ENCODE measurements around the gene ACOXL.
A peak's percentile ranks its signal among the peaks of the same experiment; 100 is the strongest.

Gene ACOXL

DNA sequence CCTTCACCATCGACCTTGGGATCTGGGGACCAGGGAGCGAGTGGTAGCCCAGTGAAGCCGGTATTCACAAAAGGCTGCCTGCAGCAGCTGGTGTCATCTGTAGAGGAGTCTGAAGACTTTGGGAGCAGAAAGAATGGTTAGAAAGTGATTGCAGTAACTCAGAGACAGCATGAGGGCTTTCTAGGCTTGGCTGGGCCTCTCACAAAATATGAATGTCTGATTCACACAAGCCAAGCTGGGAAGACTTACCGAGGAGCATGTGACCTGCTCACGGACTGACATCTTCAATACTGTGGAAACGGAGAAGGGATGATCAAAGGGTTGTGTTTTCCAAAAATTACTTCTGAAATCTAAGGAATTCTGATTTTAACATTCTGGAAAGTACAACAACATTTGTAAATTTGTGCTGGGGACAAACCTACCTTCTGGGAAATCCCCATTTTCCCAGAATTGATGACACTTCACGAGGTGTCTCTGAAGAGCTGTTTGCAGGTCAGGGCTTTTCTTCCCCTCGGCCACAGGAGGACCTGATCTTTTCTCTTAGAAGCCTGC lies 111.7 kb downstream of the ACOXL start:
- TF ChIP-seq Cebpa-rat (IDR thresholded peaks at IDR 0.05) = no peak
- H3K4me3 ChIP-seq = no peak overlapping the region
- no peaks in the 10 kb centered on the region for H3K9me3 ChIP-seq (replicated peaks in 1 of 11)
- H3K36me3 ChIP-seq = no peaks in the 10 kb centered on the region
- peak overlapping the region in 10 of 11 experiments; percentile 5 to 47 (median 32); a peak in 10 of 22 replicates for H3K4me2 ChIP-seq
- no peaks in the 10 kb centered on the region for H4K20me1 ChIP-seq
- peaks cover 10 to 16% (median 14%) of the 10 kb centered on the region in 10 experiments; a peak in 16 of 20 replicates for H3K4me1 ChIP-seq
- no peaks in the 10 kb centered on the region for H3K27me3 ChIP-seq
- H3K27ac ChIP-seq = no peak overlapping the region
- no peak overlapping the region for H3K9ac ChIP-seq

DNA sequence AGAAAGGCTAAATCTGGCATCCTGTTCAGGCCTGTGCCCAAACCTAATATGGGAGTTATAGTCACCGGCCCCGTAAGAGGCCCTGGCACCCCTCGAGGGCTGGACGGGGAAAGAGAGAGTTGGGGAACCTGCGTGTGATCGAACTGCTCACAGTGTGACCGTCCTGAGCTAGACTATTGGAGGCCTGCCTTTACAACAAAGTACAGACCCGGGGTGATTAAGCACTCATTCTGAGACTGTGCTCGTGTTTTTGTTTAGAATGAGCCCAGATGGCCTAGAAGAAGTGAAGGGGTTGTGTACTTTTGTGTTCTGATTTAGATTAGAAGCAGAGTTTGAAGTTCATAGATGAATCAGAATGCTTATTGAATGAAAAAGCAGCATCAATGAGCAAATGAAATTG lies 115.3 kb downstream of the ACOXL start:
- Histone ChIP-seq H3K9me3 (replicated peaks in 1 of 11) (no peaks in the 10 kb centered on the region), H4K20me1 (no peaks in the 10 kb centered on the region), H3K36me3 (no peaks in the 10 kb centered on the region), H3K9ac (no peak overlapping the region), H3K27me3 (no peaks in the 10 kb centered on the region), H3K4me2 (no peak overlapping the region), H3K4me3 (no peak overlapping the region), H3K27ac (no peak overlapping the region), H3K4me1 (peaks cover 21 to 26% (median 24%) of the 10 kb centered on the region in 10 experiments)
- TF ChIP-seq Cebpa-rat (IDR thresholded peaks at IDR 0.05) = no peak

DNA sequence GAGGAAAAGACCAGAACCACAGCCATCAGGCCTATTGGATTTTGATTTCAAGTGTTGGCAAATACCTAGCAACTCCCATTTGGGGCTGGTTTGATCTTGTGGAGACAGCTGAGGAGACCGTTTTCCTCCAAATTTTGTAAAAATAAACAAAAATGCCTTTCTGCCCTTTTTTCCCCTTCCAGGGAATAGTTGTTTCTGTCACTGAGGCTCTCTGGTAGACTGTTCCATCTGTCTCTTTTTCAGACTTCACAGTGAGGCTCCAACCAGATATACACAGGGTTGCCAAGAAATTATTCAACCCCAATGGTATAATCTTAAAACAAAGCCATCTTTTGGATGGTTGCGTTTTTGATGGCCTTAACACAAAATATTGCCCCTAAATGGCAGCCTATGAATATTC lies 115.7 kb downstream of the ACOXL start:
- H3K4me1 ChIP-seq = peaks cover 23 to 29% (median 24%) of the 10 kb centered on the region in 10 experiments
- H3K4me2 ChIP-seq = no peak overlapping the region
- H3K27me3 ChIP-seq = no peaks in the 10 kb centered on the region
- H4K20me1 ChIP-seq = no peaks in the 10 kb centered on the region
- H3K9ac ChIP-seq = no peak overlapping the region
- no peak overlapping the region for H3K4me3 ChIP-seq
- no peak for TF ChIP-seq Cebpa-rat (IDR thresholded peaks at IDR 0.05)
- H3K27ac ChIP-seq = no peak overlapping the region
- no peaks in the 10 kb centered on the region for H3K9me3 ChIP-seq (replicated peaks in 1 of 11)
- no peaks in the 10 kb centered on the region for H3K36me3 ChIP-seq

DNA sequence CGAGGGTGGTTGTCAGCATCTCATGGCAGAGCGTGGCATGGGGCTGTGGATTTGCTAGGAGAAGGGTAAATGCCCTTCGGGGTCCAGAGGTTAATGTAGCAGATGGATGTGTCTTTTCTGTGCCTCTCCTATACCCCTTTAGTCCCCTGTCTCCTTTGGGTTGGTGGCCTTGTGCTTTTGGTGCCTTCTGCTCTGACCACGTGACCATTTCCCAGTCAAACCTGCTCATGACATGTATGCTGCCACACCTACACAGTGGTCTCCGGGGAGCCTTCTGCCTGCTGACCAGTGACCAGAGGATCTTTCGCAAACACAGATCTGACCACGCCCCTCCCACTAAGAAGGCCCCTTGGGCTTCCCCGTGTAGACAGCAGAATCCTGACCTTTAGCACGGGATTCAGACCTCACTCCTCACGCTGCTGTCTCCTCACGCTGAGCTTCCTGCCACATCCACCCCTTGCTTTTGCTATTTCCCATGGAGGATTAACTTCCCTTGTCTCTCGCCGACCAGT lies 116.2 kb downstream of the ACOXL start:
- no peak overlapping the region for H3K27ac ChIP-seq
- no peak overlapping the region for H3K4me3 ChIP-seq
- TF ChIP-seq Cebpa-rat (IDR thresholded peaks at IDR 0.05) = no peak
- no peak overlapping the region for H3K4me2 ChIP-seq
- H3K9ac ChIP-seq = no peak overlapping the region
- no peaks in the 10 kb centered on the region for H3K27me3 ChIP-seq
- H3K4me1 ChIP-seq = peaks cover 21 to 29% (median 24%) of the 10 kb centered on the region in 10 experiments
- no peaks in the 10 kb centered on the region for H3K9me3 ChIP-seq (replicated peaks in 1 of 11)
- no peaks in the 10 kb centered on the region for H4K20me1 ChIP-seq
- H3K36me3 ChIP-seq = no peaks in the 10 kb centered on the region

DNA sequence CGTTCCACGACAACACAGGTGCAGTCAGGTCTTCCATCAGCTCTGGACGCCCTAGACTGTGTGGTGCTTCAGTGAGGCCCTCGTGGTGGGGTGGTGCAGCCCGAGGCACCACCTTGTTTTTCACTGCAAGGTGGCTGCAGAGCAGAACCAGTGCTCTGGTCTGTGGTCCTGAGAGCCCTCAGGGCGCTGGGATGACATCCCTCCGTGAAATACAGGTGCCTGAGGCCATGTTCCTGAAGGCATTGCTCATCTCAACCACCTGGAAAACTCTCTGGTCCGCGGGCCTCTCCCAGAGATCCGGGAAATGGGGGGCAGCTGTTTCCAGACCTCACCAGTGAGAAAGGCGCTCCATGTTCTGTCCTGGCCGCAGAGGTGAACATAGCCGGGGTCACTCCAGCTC lies 119.2 kb downstream of the ACOXL start:
- H3K9ac ChIP-seq = no peak overlapping the region
- peaks cover 17 to 47% (median 38%) of the 10 kb centered on the region in 10 experiments for H3K4me1 ChIP-seq
- no peak overlapping the region for H3K4me3 ChIP-seq
- H3K36me3 ChIP-seq = no peaks in the 10 kb centered on the region
- H3K9me3 ChIP-seq (replicated peaks in 1 of 11) = peaks cover 0 to 9% (median 0%) of the 10 kb centered on the region in 11 experiments; a peak in 3 of 22 replicates
- H4K20me1 ChIP-seq = no peaks in the 10 kb centered on the region
- H3K27me3 ChIP-seq = no peaks in the 10 kb centered on the region
- H3K27ac ChIP-seq = no peak overlapping the region
- H3K4me2 ChIP-seq = peak overlapping the region in 9 of 11 experiments; percentile 49 to 78 (median 64); a peak in 12 of 22 replicates
- TF ChIP-seq Cebpa-rat (IDR thresholded peaks at IDR 0.05) = no peak

DNA sequence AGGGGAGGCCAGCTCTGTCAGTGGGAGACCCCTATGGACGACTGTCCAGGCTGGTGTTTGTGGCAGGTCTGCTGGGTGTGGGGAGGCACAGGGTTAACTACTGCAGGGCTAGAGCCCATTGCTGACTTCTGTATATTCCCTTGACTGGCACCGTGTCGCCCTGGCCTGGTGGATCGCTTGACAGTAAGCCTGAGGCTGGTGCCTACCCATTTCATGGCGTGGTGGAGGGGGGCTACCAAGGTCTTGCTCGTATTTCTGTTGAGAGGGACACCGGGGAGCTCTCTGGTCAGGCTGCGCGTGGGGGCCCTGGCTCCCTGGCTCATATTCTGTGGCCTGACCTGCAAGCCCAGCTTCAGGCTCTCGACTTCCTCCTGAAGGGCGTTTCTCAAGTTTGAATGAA lies 119.7 kb downstream of the ACOXL start:
- no peaks in the 10 kb centered on the region for H3K27me3 ChIP-seq
- peak overlapping the region in 10 of 11 experiments; percentile 41 to 78 (median 64); a peak in 20 of 22 replicates for H3K4me2 ChIP-seq
- peaks cover 17 to 44% (median 38%) of the 10 kb centered on the region in 10 experiments for H3K4me1 ChIP-seq
- H3K9me3 ChIP-seq (replicated peaks in 1 of 11) = peaks cover 0 to 10% (median 2%) of the 10 kb centered on the region in 11 experiments; a peak in 4 of 22 replicates
- TF ChIP-seq Cebpa-rat (IDR thresholded peaks at IDR 0.05) = no peak
- no peak overlapping the region for H3K4me3 ChIP-seq
- H3K9ac ChIP-seq = peak overlapping the region in 1 of 11 experiments; percentile 6; a peak in 1 of 22 replicates
- no peaks in the 10 kb centered on the region for H4K20me1 ChIP-seq
- H3K36me3 ChIP-seq = no peaks in the 10 kb centered on the region
- H3K27ac ChIP-seq = no peak overlapping the region

DNA sequence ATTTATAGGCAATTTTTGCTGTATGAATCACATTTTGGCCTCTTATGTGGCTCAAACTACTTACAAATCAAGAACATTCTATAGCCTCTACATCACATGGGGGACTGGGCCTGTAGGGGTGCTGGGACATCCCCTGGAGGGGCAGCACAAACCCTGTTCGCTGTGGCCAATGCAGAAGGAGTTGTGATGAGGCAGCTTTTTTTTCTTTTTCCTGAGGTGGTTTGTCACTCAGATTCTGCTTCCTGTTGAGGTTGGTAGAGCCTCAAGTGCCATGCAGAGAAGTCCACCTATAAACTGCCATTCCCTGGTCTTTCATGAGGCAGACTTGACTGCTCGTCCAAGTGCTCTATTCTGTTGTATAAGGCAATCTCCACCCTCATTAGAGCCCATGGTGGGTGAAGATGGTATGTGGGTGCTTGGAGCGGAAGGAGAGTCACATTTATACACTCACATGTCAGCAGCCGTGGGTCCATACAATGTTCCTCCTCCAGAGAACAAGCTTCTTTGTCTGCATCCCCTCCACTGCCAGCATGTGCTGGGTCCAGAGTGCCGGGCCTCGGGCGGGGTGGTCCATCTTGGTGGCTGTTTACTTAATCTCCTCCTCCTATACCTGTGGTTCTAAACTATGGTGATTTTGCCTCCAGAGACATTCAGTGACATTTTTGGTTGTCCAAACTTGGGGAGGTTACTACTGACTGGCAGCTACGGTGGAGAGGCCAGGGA lies 120.3 kb downstream of the ACOXL start:
- no peaks in the 10 kb centered on the region for H4K20me1 ChIP-seq
- peak overlapping the region in 1 of 11 experiments; percentile 6; a peak in 1 of 22 replicates for H3K9ac ChIP-seq
- H3K27me3 ChIP-seq = no peaks in the 10 kb centered on the region
- no peak overlapping the region for H3K4me3 ChIP-seq
- H3K27ac ChIP-seq = no peak overlapping the region
- peak overlapping the region; percentile 41 to 78 (median 63); a peak in 21 of 22 replicates for H3K4me2 ChIP-seq
- H3K9me3 ChIP-seq (replicated peaks in 1 of 11) = peaks cover 0 to 10% (median 4%) of the 10 kb centered on the region in 11 experiments; a peak in 4 of 22 replicates
- no peak for TF ChIP-seq Cebpa-rat (IDR thresholded peaks at IDR 0.05)
- no peaks in the 10 kb centered on the region for H3K36me3 ChIP-seq
- H3K4me1 ChIP-seq = peaks cover 17 to 44% (median 38%) of the 10 kb centered on the region in 10 experiments

DNA sequence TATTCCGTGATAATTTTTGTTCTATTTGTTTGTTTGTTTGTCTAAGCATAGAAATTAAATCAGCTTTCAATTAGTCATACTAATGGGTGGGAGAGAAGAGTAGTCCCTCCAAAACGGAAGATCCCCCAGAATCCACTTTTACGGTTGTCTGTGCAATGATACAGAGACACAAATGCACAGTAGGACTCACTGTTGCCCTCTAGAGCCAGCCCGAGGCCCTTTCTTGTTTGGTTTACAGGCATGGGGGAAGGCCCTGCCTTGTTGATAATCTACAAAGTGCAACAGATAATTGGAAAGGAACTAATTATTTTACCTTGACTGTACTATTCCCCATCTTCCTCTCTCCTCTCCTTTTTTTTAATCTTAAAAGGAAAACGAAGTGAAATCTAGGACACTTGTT lies 121.1 kb downstream of the ACOXL start:
- no peak for TF ChIP-seq Cebpa-rat (IDR thresholded peaks at IDR 0.05)
- peak overlapping the region in 7 of 11 experiments; percentile 58 to 78 (median 64); a peak in 9 of 22 replicates for H3K4me2 ChIP-seq

DNA sequence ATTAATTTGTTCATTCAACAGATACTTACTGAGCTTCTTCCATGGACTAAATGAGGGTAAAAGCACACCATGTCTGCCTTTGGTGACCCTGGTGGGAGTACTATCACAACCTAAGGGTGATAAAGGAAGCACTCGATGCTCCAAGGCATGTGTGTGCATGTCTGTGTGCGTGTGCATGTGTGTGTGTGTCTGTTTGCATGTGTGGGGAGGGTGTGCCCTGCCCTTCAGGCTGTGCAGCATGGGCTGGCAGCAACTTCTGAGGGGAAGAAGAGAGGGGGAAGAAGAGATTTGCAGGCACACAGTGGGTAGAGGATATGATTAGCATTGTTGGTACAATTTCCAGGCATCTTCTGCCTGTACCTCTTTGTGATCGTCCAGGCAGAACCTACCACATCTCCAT lies 121.6 kb downstream of the ACOXL start:
- Histone ChIP-seq H4K20me1 (no peaks in the 10 kb centered on the region), H3K4me2 (peak overlapping the region in 9 of 11 experiments; percentile 4 to 77 (median 52); a peak in 16 of 22 replicates), H3K9me3 (replicated peaks in 1 of 11) (peaks cover 0 to 10% (median 4%) of the 10 kb centered on the region in 11 experiments; a peak in 4 of 22 replicates), H3K4me3 (no peak overlapping the region), H3K9ac (no peak overlapping the region), H3K4me1 (peaks cover 17 to 56% (median 49%) of the 10 kb centered on the region in 10 experiments), H3K36me3 (no peaks in the 10 kb centered on the region), H3K27me3 (0 out of 22 replicates have a peak, but pooled peaks cover 0 to 7% (median 0%) of the 10 kb centered on the region in 11 experiments), H3K27ac (no peak overlapping the region)
- no peak for TF ChIP-seq Cebpa-rat (IDR thresholded peaks at IDR 0.05)

More for the DNA sequence above, 121.1 kb downstream of the ACOXL start:
- H3K4me1 ChIP-seq = peaks cover 17 to 51% (median 44%) of the 10 kb centered on the region in 10 experiments
- no peaks in the 10 kb centered on the region for H3K36me3 ChIP-seq
- H3K27me3 ChIP-seq = 0 out of 22 replicates have a peak, but pooled peaks cover 0 to 5% (median 0%) of the 10 kb centered on the region in 11 experiments
- H3K9ac ChIP-seq = no peak overlapping the region
- H3K9me3 ChIP-seq (replicated peaks in 1 of 11) = peaks cover 0 to 10% (median 4%) of the 10 kb centered on the region in 11 experiments; a peak in 4 of 22 replicates
- H3K4me3 ChIP-seq = no peak overlapping the region
- H3K27ac ChIP-seq = no peak overlapping the region
- H4K20me1 ChIP-seq = no peaks in the 10 kb centered on the region
